ENCODE measurements around the gene SUCLG1. TPM values are rescaled to one million over a fixed set of nuclear protein-coding genes. Genes with fewer than 3 reads are reported as not detected.

SUCLG1 gene
- total RNA-seq, 1 experiment from 2014 or later: 59.8 TPM

DNA sequence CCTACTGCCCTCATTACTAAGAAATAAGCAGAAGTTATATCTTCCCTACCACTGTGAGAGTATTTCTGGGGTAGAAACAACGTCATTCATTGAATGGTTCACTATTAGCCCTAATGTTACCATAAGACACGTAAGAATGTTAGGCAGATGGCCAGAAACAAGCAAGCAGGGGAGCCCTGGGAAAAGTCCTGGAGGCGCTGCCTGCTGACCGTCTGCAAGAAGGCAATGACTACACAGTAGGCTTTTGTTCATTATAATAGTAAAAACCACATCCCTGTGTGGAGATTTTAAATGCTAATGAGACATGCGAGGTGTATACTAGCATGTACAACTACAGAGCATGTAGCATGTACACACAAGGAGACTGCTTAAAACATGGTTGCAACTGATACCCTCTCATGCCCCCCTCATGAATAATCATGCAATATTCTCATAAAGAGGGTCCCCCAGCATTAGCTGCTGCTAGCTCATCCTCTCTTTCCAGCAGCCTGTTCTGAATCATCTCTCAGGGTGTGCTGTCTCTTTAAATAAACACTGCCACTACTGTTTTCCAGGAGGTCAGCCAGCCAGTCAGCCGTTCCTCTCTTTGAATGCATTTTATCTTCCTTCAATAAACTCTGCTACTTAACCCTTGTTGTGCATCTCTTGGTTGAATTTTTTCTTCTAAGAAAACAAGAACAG, 23.6 kb downstream of the SUCLG1 start:
- BruUV-seq (replicated peaks): no TSS peak
- Histone ChIP-seq H3K9me3 (ENCODE audit: control insufficient read depth, insufficient read depth, low read depth, low read length) (no peaks in the 10 kb centered on the region), H3K36me3 (ENCODE audit: control insufficient read depth, insufficient read depth, low read length) (peaks cover 8% of the 10 kb centered on the region), H3K4me1 (ENCODE audit: control insufficient read depth, insufficient read depth, low read length) (no peaks in the 10 kb centered on the region), H3K4me3 (ENCODE audit: low read depth in 2 of 2, low read length in 2 of 2) (no peak overlapping the region), H3K27me3 (ENCODE audit: control insufficient read depth, insufficient read depth, low read length) (no peaks in the 10 kb centered on the region), H3K27ac (ENCODE audit: low read length) (no peak overlapping the region)
- TF ChIP-seq POLR2AphosphoS5 (IDR thresholded peaks at IDR 0.05; ENCODE audit: low read depth, low read length) (no peak), TCF7L2 (IDR thresholded peaks at IDR 0.05; ENCODE audit: low read depth, low read length) (no peak), SIN3A (IDR thresholded peaks at IDR 0.05; ENCODE audit: borderline replicate concordance, insufficient read depth, low read depth, low read length) (no peak)
- TF ChIP-seq, protein P1, sequence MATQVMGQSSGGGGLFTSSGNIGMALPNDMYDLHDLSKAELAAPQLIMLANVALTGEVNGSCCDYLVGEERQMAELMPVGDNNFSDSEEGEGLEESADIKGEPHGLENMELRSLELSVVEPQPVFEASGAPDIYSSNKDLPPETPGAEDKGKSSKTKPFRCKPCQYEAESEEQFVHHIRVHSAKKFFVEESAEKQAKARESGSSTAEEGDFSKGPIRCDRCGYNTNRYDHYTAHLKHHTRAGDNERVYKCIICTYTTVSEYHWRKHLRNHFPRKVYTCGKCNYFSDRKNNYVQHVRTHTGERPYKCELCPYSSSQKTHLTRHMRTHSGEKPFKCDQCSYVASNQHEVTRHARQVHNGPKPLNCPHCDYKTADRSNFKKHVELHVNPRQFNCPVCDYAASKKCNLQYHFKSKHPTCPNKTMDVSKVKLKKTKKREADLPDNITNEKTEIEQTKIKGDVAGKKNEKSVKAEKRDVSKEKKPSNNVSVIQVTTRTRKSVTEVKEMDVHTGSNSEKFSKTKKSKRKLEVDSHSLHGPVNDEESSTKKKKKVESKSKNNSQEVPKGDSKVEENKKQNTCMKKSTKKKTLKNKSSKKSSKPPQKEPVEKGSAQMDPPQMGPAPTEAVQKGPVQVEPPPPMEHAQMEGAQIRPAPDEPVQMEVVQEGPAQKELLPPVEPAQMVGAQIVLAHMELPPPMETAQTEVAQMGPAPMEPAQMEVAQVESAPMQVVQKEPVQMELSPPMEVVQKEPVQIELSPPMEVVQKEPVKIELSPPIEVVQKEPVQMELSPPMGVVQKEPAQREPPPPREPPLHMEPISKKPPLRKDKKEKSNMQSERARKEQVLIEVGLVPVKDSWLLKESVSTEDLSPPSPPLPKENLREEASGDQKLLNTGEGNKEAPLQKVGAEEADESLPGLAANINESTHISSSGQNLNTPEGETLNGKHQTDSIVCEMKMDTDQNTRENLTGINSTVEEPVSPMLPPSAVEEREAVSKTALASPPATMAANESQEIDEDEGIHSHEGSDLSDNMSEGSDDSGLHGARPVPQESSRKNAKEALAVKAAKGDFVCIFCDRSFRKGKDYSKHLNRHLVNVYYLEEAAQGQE (IDR thresholded peaks at IDR 0.05; ENCODE audit: insufficient read depth in 1 of 2, low read depth in 2 of 2, low read length in 1 of 2): no peak
- TF ChIP-seq, protein P2, sequence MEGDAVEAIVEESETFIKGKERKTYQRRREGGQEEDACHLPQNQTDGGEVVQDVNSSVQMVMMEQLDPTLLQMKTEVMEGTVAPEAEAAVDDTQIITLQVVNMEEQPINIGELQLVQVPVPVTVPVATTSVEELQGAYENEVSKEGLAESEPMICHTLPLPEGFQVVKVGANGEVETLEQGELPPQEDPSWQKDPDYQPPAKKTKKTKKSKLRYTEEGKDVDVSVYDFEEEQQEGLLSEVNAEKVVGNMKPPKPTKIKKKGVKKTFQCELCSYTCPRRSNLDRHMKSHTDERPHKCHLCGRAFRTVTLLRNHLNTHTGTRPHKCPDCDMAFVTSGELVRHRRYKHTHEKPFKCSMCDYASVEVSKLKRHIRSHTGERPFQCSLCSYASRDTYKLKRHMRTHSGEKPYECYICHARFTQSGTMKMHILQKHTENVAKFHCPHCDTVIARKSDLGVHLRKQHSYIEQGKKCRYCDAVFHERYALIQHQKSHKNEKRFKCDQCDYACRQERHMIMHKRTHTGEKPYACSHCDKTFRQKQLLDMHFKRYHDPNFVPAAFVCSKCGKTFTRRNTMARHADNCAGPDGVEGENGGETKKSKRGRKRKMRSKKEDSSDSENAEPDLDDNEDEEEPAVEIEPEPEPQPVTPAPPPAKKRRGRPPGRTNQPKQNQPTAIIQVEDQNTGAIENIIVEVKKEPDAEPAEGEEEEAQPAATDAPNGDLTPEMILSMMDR (IDR thresholded peaks at IDR 0.05): no peak
- ChIA-PET CTCF (no interaction called here), POLR2A (no interaction called here)
- ATAC-seq (no peak), DNase-seq (ENCODE audit: low read depth, low spot score) (no peak)
- intact Hi-C loops (cut with micrococcal nuclease; ENCODE audit: unreplicated experiment): no loop called here
- in situ Hi-C loops (cut with HindIII; ENCODE audit: low pct_unique_long_range_greater_than_20kb, low sequenced_read_pairs): no loop called here

DNA sequence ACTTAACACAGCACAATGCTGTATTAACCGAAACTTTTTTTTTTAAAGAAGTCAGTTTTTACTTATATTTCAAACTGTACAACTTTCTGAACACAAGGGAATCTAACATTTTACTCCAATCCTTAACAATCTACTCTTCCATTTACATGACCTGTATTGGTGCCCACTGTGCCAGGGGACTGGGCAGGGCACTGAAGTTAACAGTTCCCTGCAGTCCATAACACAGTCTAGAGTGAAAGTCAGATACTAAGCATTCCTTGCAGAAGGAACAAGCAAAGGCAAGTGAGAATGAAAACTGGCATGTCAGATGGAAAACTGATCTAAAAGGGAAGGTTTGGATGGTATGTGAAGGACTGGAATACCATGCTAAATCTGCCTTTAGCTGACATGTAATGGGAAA, 29.8 kb downstream of the SUCLG1 start:
- BruUV-seq (replicated peaks): no TSS peak
- CTCF ChIA-PET: no interaction called here
- H3K4me1 ChIP-seq (ENCODE audit: control insufficient read depth, insufficient read depth, low read length): no peaks in the 10 kb centered on the region
- in situ Hi-C loops (cut with HindIII; ENCODE audit: low pct_unique_long_range_greater_than_20kb, low sequenced_read_pairs): no loop called here
- TF ChIP-seq TCF7L2 (IDR thresholded peaks at IDR 0.05; ENCODE audit: low read depth, low read length) (no peak), SIN3A (IDR thresholded peaks at IDR 0.05; ENCODE audit: borderline replicate concordance, insufficient read depth, low read depth, low read length) (no peak), POLR2AphosphoS5 (IDR thresholded peaks at IDR 0.05; ENCODE audit: low read depth, low read length) (no peak)
- TF ChIP-seq, protein P1 (IDR thresholded peaks at IDR 0.05; ENCODE audit: insufficient read depth in 1 of 2, low read depth in 2 of 2, low read length in 1 of 2): no peak
- TF ChIP-seq, protein P2 (IDR thresholded peaks at IDR 0.05): no peak
- H3K4me3 ChIP-seq (ENCODE audit: low read depth in 2 of 2, low read length in 2 of 2): no peak overlapping the region
- DNase-seq (ENCODE audit: low read depth, low spot score) (no peak), ATAC-seq (no peak)
- peaks cover 12% of the 10 kb centered on the region for H3K36me3 ChIP-seq (ENCODE audit: control insufficient read depth, insufficient read depth, low read length)
- no peaks in the 10 kb centered on the region for H3K27me3 ChIP-seq (ENCODE audit: control insufficient read depth, insufficient read depth, low read length)
- POLR2A ChIA-PET: no interaction called here
- intact Hi-C loops (cut with micrococcal nuclease; ENCODE audit: unreplicated experiment): loop anchor here (10.0 kb wide), 1 partner anchor 95 kb away; no protein-coding TSS in a partner anchor
- no peak overlapping the region for H3K27ac ChIP-seq (ENCODE audit: low read length)
- H3K9me3 ChIP-seq (ENCODE audit: control insufficient read depth, insufficient read depth, low read depth, low read length): no peaks in the 10 kb centered on the region
